ENCODE data around the gene FLT4. TPM values are rescaled to one million over a fixed set of nuclear protein-coding genes. Genes with fewer than 3 reads are reported as not detected.

The FLT4 gene
- total RNA-seq, 1 donor from 2014 or later, result 541 TPM

DNA sequence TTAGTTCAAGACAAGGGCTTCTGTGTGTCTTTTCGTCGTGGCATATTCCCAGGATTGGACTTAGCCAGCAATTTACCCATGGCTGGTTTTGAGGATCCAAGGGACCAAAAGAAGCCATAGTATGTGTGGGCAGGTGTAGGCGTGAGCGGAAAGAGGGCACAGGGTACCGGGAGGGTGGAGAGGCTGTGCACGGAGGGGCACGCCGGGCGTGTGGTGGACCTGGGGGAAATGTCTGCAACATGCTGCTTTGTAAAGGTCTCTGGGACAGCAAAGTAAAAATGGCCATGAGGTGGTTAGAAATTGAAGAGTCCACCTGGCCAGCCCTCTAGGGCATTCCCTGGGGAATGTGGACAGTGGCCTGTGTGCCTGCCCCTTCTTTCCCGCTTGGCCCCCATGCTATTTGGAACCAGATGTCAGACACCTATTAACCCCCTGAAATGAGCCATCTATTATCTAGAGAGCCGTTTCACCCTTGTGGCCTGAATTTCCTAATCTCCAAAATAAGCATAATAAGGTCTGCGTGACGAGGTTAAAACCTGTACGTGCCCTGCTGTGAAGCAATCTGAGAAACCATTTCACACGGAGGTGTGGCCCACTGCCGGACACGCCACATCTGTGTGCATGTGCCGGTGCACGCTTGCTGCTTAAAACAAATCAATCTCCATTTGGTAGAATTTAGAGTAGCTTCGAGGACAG is 5.1 kb downstream of the FLT4 start:
- Mint-ChIP-seq H3K4me3 (ENCODE audit: unreplicated experiment) (peak overlapping the region; percentile 80), H3K4me1 (ENCODE audit: unreplicated experiment) (peaks cover 77% of the 10 kb centered on the region), H3K27me3 (ENCODE audit: unreplicated experiment) (peaks cover 32% of the 10 kb centered on the region), H3K36me3 (ENCODE audit: low read depth, unreplicated experiment) (peaks cover 34% of the 10 kb centered on the region), H3K27ac (ENCODE audit: unreplicated experiment) (peak overlapping the region; percentile 97), H3K9me3 (ENCODE audit: unreplicated experiment) (no peaks in the 10 kb centered on the region)
- TF ChIP-seq, protein P1, sequence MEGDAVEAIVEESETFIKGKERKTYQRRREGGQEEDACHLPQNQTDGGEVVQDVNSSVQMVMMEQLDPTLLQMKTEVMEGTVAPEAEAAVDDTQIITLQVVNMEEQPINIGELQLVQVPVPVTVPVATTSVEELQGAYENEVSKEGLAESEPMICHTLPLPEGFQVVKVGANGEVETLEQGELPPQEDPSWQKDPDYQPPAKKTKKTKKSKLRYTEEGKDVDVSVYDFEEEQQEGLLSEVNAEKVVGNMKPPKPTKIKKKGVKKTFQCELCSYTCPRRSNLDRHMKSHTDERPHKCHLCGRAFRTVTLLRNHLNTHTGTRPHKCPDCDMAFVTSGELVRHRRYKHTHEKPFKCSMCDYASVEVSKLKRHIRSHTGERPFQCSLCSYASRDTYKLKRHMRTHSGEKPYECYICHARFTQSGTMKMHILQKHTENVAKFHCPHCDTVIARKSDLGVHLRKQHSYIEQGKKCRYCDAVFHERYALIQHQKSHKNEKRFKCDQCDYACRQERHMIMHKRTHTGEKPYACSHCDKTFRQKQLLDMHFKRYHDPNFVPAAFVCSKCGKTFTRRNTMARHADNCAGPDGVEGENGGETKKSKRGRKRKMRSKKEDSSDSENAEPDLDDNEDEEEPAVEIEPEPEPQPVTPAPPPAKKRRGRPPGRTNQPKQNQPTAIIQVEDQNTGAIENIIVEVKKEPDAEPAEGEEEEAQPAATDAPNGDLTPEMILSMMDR (IDR thresholded peaks at IDR 0.05; ENCODE audit: unreplicated experiment), result no peak
- DNase-seq (ENCODE audit: low spot score), result no peak

- peaks cover 32% of the 10 kb centered on the region for H3K27me3 Mint-ChIP-seq (ENCODE audit: unreplicated experiment)
Measured at GRCh38 chr5:180643191-180643851, 6.1 kb downstream of the FLT4 start.

GRCh38 chr5:180642779-180643178 is 6.6 kb downstream of the FLT4 start:
- H3K9me3 Mint-ChIP-seq (ENCODE audit: unreplicated experiment), result no peaks in the 10 kb centered on the region
- peak overlapping the region; percentile 59 for H3K4me3 Mint-ChIP-seq (ENCODE audit: unreplicated experiment)
- H3K27ac Mint-ChIP-seq (ENCODE audit: unreplicated experiment), result peak overlapping the region; percentile 82
- no peak for DNase-seq (ENCODE audit: low spot score)
- peaks cover 33% of the 10 kb centered on the region for H3K27me3 Mint-ChIP-seq (ENCODE audit: unreplicated experiment)
- H3K4me1 Mint-ChIP-seq (ENCODE audit: unreplicated experiment), result peaks cover 82% of the 10 kb centered on the region
- H3K36me3 Mint-ChIP-seq (ENCODE audit: low read depth, unreplicated experiment), result peaks cover 43% of the 10 kb centered on the region
- TF ChIP-seq, protein P1 (IDR thresholded peaks at IDR 0.05; ENCODE audit: unreplicated experiment), result no peak

More at GRCh38 chr5:180643191-180643851, 6.1 kb downstream of the FLT4 start:
- no peak overlapping the region for H3K4me3 Mint-ChIP-seq (ENCODE audit: unreplicated experiment)
- H3K9me3 Mint-ChIP-seq (ENCODE audit: unreplicated experiment), result no peaks in the 10 kb centered on the region
- TF ChIP-seq, protein P1 (IDR thresholded peaks at IDR 0.05; ENCODE audit: unreplicated experiment), result no peak
- no peak for DNase-seq (ENCODE audit: low spot score)
- peaks cover 82% of the 10 kb centered on the region for H3K4me1 Mint-ChIP-seq (ENCODE audit: unreplicated experiment)
- H3K27ac Mint-ChIP-seq (ENCODE audit: unreplicated experiment), result peak overlapping the region; percentile 82
- H3K36me3 Mint-ChIP-seq (ENCODE audit: low read depth, unreplicated experiment), result peaks cover 39% of the 10 kb centered on the region

DNA sequence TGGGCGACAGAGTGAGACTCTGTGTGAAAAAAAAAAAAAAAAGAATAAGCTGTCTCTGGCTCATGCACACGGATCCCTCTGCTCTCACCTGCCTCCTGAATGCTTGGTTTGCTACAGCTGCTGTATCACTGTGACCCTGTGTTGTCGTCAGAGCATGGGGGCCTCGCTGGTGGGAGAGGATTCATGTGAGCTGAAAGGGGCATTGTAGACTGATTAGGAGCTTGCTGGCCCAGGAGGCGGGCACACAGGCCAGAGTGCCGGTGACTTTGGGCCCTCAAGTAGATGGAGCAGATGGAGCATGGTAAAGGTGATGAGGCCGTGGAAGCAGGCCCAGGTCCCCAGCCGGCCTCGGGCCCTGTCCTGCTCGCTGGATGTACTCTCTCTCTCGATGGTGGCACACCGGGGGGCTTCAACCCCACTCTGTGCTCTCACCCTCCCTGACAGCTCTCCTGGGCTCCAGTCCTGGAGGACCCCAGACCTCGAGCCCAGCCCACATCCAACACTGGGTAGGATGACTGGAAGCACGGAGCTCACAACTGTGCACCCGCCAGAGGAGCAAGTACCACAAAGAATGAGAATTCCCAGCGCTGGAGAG is 7.1 kb downstream of the FLT4 start:
- H3K4me1 Mint-ChIP-seq (ENCODE audit: unreplicated experiment), result peaks cover 82% of the 10 kb centered on the region
- H3K4me3 Mint-ChIP-seq (ENCODE audit: unreplicated experiment), result peak overlapping the region; percentile 59
- H3K36me3 Mint-ChIP-seq (ENCODE audit: low read depth, unreplicated experiment), result peaks cover 48% of the 10 kb centered on the region
- no peak for DNase-seq (ENCODE audit: low spot score)
- TF ChIP-seq, protein P1 (IDR thresholded peaks at IDR 0.05; ENCODE audit: unreplicated experiment), result no peak
- H3K27ac Mint-ChIP-seq (ENCODE audit: unreplicated experiment), result peak overlapping the region; percentile 82
- H3K27me3 Mint-ChIP-seq (ENCODE audit: unreplicated experiment), result peaks cover 32% of the 10 kb centered on the region
- H3K9me3 Mint-ChIP-seq (ENCODE audit: unreplicated experiment), result no peaks in the 10 kb centered on the region

GRCh38 chr5:180641566-180641900 is 7.9 kb downstream of the FLT4 start:
- peaks cover 83% of the 10 kb centered on the region for H3K4me1 Mint-ChIP-seq (ENCODE audit: unreplicated experiment)
- no peak for DNase-seq (ENCODE audit: low spot score)
- H3K27ac Mint-ChIP-seq (ENCODE audit: unreplicated experiment), result peak overlapping the region; percentile 86
- peaks cover 36% of the 10 kb centered on the region for H3K27me3 Mint-ChIP-seq (ENCODE audit: unreplicated experiment)
- TF ChIP-seq, protein P1 (IDR thresholded peaks at IDR 0.05; ENCODE audit: unreplicated experiment), result no peak
- peak overlapping the region; percentile 62 for H3K4me3 Mint-ChIP-seq (ENCODE audit: unreplicated experiment)
- H3K9me3 Mint-ChIP-seq (ENCODE audit: unreplicated experiment), result no peaks in the 10 kb centered on the region
- H3K36me3 Mint-ChIP-seq (ENCODE audit: low read depth, unreplicated experiment), result peaks cover 51% of the 10 kb centered on the region

All from endothelial cell (in vitro differentiated cells).